Transverse colon (tissue), 4 donors: ENCODE data around the gene TBX2.

Experiments
- POLR2A ChIP-seq: fragments of 450-650 bp; IDR thresholded peaks from one replicate; pipeline ENCODE4 v1.6.1; 2016; ENCODE audit warnings: antibody characterized with exemption, mild to moderate bottlenecking, moderate library complexity
- POLR2AphosphoS5 ChIP-seq, 3 donors: sonication (generic); formaldehyde crosslinking; IDR thresholded peaks; one replicate each; pipeline ENCODE4 v1.6.1; 2016; ENCODE audit warnings: antibody characterized with exemption in 3 of 3
- TF ChIP-seq, protein P1 (sequence below), 5 experiments: fragments of 200-600 bp in 3 of 5; fragments of 450-650 bp in 2 of 5; sonication (generic) in 3 of 5; IDR thresholded peaks; 1 replicate in 2 of 5; 2 replicates in 3 of 5; pipeline ENCODE4 v1.5.1; 2016 to 2017; ENCODE audit warnings: antibody characterized with exemption in 5 of 5, inconsistent platforms in 3 of 5, mild to moderate bottlenecking in 2 of 5, moderate library complexity in 1 of 5

DNA sequence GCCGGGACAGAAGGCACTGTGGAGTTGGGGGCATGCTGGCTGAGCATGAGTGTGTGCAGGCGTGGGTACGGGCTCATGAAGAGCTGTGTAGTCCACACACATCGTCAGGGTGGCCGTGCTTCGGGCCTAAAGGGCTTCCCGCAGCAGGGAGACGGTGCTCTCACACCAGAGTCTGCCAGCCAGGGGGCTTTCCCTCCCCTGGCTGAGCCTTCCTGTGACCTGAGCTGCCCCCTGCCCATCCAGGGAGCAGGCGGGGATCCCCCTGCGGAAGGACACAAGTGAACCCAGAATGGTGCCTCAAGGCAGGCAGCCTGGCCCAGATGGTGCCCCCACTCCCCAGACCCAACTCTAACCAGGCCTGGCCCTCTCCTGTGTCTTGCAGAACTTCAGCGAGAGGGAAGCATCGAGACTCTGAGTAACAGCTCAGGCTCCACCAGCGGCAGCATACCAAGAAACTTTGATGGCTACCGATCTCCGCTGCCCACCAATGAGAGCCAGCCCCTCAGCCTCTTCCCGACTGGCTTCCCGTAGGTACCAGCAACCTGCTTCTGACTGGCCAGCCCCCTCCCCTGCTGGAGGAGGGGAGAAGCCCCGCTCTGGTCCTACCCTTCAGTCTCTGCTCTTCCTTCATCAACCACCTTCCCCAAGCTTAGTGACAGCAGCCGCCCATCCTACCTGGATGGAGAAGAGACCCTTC is 7.9 kb upstream of the TBX2 start:
- no peak for TF ChIP-seq POLR2A
- TF ChIP-seq, protein P1, sequence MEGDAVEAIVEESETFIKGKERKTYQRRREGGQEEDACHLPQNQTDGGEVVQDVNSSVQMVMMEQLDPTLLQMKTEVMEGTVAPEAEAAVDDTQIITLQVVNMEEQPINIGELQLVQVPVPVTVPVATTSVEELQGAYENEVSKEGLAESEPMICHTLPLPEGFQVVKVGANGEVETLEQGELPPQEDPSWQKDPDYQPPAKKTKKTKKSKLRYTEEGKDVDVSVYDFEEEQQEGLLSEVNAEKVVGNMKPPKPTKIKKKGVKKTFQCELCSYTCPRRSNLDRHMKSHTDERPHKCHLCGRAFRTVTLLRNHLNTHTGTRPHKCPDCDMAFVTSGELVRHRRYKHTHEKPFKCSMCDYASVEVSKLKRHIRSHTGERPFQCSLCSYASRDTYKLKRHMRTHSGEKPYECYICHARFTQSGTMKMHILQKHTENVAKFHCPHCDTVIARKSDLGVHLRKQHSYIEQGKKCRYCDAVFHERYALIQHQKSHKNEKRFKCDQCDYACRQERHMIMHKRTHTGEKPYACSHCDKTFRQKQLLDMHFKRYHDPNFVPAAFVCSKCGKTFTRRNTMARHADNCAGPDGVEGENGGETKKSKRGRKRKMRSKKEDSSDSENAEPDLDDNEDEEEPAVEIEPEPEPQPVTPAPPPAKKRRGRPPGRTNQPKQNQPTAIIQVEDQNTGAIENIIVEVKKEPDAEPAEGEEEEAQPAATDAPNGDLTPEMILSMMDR (IDR thresholded peaks at IDR 0.05) = no peak
- TF ChIP-seq POLR2AphosphoS5 (IDR thresholded peaks at IDR 0.05) = no peak
